Measurements from ENCODE around the gene XCL2.

The XCL2 gene

GRCh38 chr1:168531615-168532345 is 12.0 kb downstream of the XCL2 start:
- no peak for DNase-seq (ENCODE audit: insufficient read length, low spot score)
- FAIRE-seq: peak; percentile 52
- no peak for TF ChIP-seq TAF1 (IDR thresholded peaks at IDR 0.05; ENCODE audit: low read depth, low read length)
- TF ChIP-seq SPI1 (IDR thresholded peaks at IDR 0.05; ENCODE audit: low read depth, low read length): no peak
- no peak for TF ChIP-seq POLR2A (IDR thresholded peaks at IDR 0.05; ENCODE audit: low read depth, low read length)
- TF ChIP-seq POLR2AphosphoS5 (IDR thresholded peaks at IDR 0.05; ENCODE audit: low read depth, low read length): no peak
- TF ChIP-seq PAX5 (IDR thresholded peaks at IDR 0.05; ENCODE audit: insufficient read depth, low read length, severe bottlenecking): no peak
- no peak for TF ChIP-seq POU2F2 (IDR thresholded peaks at IDR 0.05; ENCODE audit: low read depth, low read length)

- TF ChIP-seq TAF1 (IDR thresholded peaks at IDR 0.05; ENCODE audit: low read depth, low read length) (no peak), POLR2A (IDR thresholded peaks at IDR 0.05; ENCODE audit: low read depth, low read length) (no peak), PAX5 (IDR thresholded peaks at IDR 0.05; ENCODE audit: insufficient read depth, low read length, severe bottlenecking) (no peak), POU2F2 (IDR thresholded peaks at IDR 0.05; ENCODE audit: low read depth, low read length) (no peak), SPI1 (IDR thresholded peaks at IDR 0.05; ENCODE audit: low read depth, low read length) (no peak), POLR2AphosphoS5 (IDR thresholded peaks at IDR 0.05; ENCODE audit: low read depth, low read length) (no peak)
- no peak for FAIRE-seq
- no peak for DNase-seq (ENCODE audit: insufficient read length, low spot score)
These were observed 14.3 kb downstream of the XCL2 start for GRCh38 chr1:168529518-168529917.

- no peak for DNase-seq (ENCODE audit: insufficient read length, low spot score)
- TF ChIP-seq POU2F2 (IDR thresholded peaks at IDR 0.05; ENCODE audit: low read depth, low read length) (no peak), POLR2AphosphoS5 (IDR thresholded peaks at IDR 0.05; ENCODE audit: low read depth, low read length) (no peak), TAF1 (IDR thresholded peaks at IDR 0.05; ENCODE audit: low read depth, low read length) (no peak)
- FAIRE-seq: no peak
These were observed 22.3 kb downstream of the XCL2 start for GRCh38 chr1:168521401-168522000.

- DNase-seq (ENCODE audit: insufficient read length, low spot score) (no peak), FAIRE-seq (no peak)
- 0 out of 2 replicates have a peak, but pooled peaks have one; percentile 16 for TF ChIP-seq SPI1 (IDR thresholded peaks at IDR 0.05; ENCODE audit: low read depth, low read length)
- TF ChIP-seq POLR2A (IDR thresholded peaks at IDR 0.05; ENCODE audit: low read depth, low read length): no peak
These were observed 23.0 kb downstream of the XCL2 start for GRCh38 chr1:168520832-168521231.

- TF ChIP-seq SPI1 (IDR thresholded peaks at IDR 0.05; ENCODE audit: low read depth, low read length) (0 out of 2 replicates have a peak, but pooled peaks have one; percentile 2), PAX5 (IDR thresholded peaks at IDR 0.05; ENCODE audit: insufficient read depth, low read length, severe bottlenecking) (no peak)
- no peak for DNase-seq (ENCODE audit: insufficient read length, low spot score)
- FAIRE-seq: peak; percentile 69
These were observed 23.6 kb downstream of the XCL2 start for GRCh38 chr1:168520052-168520751.

- no peak for DNase-seq (ENCODE audit: insufficient read length, low spot score)
- no peak for FAIRE-seq
- TF ChIP-seq POLR2AphosphoS5 (IDR thresholded peaks at IDR 0.05; ENCODE audit: low read depth, low read length): no peak
These were observed 25.0 kb downstream of the XCL2 start for GRCh38 chr1:168518813-168519212.

GRCh38 chr1:168518201-168518689 is 25.6 kb downstream of the XCL2 start:
- FAIRE-seq: no peak
- no peak for TF ChIP-seq TAF1 (IDR thresholded peaks at IDR 0.05; ENCODE audit: low read depth, low read length)
- TF ChIP-seq SPI1 (IDR thresholded peaks at IDR 0.05; ENCODE audit: low read depth, low read length): no peak
- TF ChIP-seq POLR2A (IDR thresholded peaks at IDR 0.05; ENCODE audit: low read depth, low read length): no peak
- no peak for TF ChIP-seq POU2F2 (IDR thresholded peaks at IDR 0.05; ENCODE audit: low read depth, low read length)
- TF ChIP-seq PAX5 (IDR thresholded peaks at IDR 0.05; ENCODE audit: insufficient read depth, low read length, severe bottlenecking): no peak
- TF ChIP-seq POLR2AphosphoS5 (IDR thresholded peaks at IDR 0.05; ENCODE audit: low read depth, low read length): no peak
- DNase-seq (ENCODE audit: insufficient read length, low spot score): no peak

GRCh38 chr1:168514455-168514854 is 29.3 kb downstream of the XCL2 start:
- TF ChIP-seq POLR2AphosphoS5 (IDR thresholded peaks at IDR 0.05; ENCODE audit: low read depth, low read length) (no peak), SPI1 (IDR thresholded peaks at IDR 0.05; ENCODE audit: low read depth, low read length) (peak; percentile 60), PAX5 (IDR thresholded peaks at IDR 0.05; ENCODE audit: insufficient read depth, low read length, severe bottlenecking) (no peak)
- DNase-seq (ENCODE audit: insufficient read length, low spot score): no peak
- no peak for FAIRE-seq

GRCh38 chr1:168513656-168514404 is 30.0 kb downstream of the XCL2 start:
- FAIRE-seq (no peak), DNase-seq (ENCODE audit: insufficient read length, low spot score) (no peak)
- TF ChIP-seq POU2F2 (IDR thresholded peaks at IDR 0.05; ENCODE audit: low read depth, low read length) (no peak), PAX5 (IDR thresholded peaks at IDR 0.05; ENCODE audit: insufficient read depth, low read length, severe bottlenecking) (no peak), POLR2AphosphoS5 (IDR thresholded peaks at IDR 0.05; ENCODE audit: low read depth, low read length) (no peak), POLR2A (IDR thresholded peaks at IDR 0.05; ENCODE audit: low read depth, low read length) (no peak), SPI1 (IDR thresholded peaks at IDR 0.05; ENCODE audit: low read depth, low read length) (no peak), TAF1 (IDR thresholded peaks at IDR 0.05; ENCODE audit: low read depth, low read length) (no peak)
